HEK293T (cell line): Measurements from ENCODE around the gene GMPR2.

Experiments
- BHLHE40 ChIP-seq: fragments of 450-650 bp; IDR thresholded peaks from 2 replicates; pipeline ENCODE4 v1.6.1; 2016; ENCODE audit warnings: mild to moderate bottlenecking, moderate library complexity, borderline replicate concordance
- CTBP1 ChIP-seq: fragments of 450-650 bp; IDR thresholded peaks from 2 replicates; pipeline ENCODE4 v1.6.1; 2016; ENCODE audit warnings: borderline replicate concordance
- ELF4 ChIP-seq: fragments of 450-650 bp; IDR thresholded peaks from 2 replicates; pipeline ENCODE4 v1.6.1; 2017; ENCODE audit warnings: antibody characterized with exemption
- FOXM1 ChIP-seq: fragments of 450-650 bp; IDR thresholded peaks from 2 replicates; pipeline ENCODE4 v1.6.1; 2017; ENCODE audit warnings: mild to moderate bottlenecking, borderline replicate concordance
- SP1 ChIP-seq: fragments of 450-650 bp; IDR thresholded peaks from 2 replicates; pipeline ENCODE4 v1.6.1; 2017
- SUZ12 ChIP-seq: fragments of 450-650 bp; IDR thresholded peaks from 2 replicates; pipeline ENCODE4 v1.6.1; 2016; ENCODE audit warnings: mild to moderate bottlenecking
- TF ChIP-seq, protein P1 (sequence below): fragments of 450-650 bp; IDR thresholded peaks from 2 replicates; pipeline ENCODE4 v1.6.1; 2016

DNA sequence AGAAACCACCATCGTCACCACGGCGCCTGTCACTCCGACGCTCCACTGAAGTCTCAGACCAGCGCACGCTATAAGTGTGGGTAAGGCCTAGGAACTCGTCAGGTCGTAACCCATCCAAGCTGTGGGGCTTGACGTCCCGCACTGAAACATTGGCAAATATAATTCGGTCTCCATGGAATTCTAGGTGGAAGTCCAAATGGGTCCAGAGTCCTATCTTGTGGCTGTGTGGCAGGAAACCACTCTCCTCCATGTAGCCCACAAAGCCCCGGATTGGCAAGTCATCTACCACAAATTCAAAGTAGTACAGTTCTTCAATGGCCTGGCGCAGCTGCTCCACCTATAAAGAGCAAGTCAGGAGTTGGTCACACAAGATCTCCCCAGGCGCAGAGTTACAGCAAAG lies 39.8 kb upstream of the GMPR2 start:
- TF ChIP-seq SUZ12 (no peak), SP1 (no peak), BHLHE40 (no peak), ELF4 (no peak), CTBP1 (no peak), FOXM1 (no peak)
- TF ChIP-seq, protein P1, sequence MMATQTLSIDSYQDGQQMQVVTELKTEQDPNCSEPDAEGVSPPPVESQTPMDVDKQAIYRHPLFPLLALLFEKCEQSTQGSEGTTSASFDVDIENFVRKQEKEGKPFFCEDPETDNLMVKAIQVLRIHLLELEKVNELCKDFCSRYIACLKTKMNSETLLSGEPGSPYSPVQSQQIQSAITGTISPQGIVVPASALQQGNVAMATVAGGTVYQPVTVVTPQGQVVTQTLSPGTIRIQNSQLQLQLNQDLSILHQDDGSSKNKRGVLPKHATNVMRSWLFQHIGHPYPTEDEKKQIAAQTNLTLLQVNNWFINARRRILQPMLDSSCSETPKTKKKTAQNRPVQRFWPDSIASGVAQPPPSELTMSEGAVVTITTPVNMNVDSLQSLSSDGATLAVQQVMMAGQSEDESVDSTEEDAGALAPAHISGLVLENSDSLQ = no peak
